GM21515 (cell line): ENCODE measurements around the gene SEZ6L.

Experiments used
- ATAC-seq: cut with Tn5 transposase; IDR thresholded peaks from one replicate; pipeline ENCODE4 v1.9.1; 2021; ENCODE audit not compliant: unreplicated experiment

The SEZ6L gene

GRCh38 chr22:26239581-26239980 lies 70.3 kb downstream of the SEZ6L start:
- no peak for ATAC-seq

DNA sequence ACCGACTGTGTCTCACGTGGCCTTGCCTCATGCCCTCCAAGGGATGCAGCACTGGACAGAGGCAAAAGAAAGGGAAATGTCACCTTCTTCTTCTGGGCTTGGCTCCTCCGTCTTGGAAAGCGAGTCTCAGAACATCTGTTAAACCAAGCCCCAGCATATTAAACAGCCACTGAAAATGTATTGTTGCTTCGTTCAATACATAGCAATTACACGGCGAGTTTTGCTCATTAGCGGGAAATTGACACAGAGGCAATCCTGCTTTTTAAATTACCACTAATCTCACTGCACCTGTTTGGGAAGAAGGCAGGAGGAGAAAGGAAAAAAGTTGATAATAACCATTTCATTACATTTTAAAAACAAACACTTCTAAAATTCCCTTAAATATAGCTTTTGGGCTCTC lies 72.1 kb downstream of the SEZ6L start:
- no peak for ATAC-seq

DNA sequence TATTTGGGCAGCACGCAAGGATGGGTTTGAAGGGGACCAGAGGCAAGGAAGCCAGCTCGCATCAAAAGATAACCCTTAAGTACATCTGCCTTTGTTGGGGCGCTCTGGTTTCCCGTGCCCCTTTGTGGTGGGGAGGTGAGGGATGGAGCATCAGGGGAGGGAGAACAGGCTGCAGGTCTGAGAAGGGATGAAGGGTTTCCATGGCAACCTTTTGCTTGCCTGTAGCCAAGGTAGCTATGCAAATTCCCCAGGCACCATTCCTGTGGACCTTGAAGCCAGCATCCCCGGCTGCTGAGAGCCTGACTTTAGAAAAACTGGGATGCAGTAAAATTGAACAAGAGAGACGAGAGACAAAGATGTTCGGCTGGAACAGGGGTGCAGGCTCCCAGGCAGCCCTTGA lies 75.7 kb downstream of the SEZ6L start:
- ATAC-seq = no peak

- no peak for ATAC-seq
Observed at GRCh38 chr22:26246552-26246951, 77.3 kb downstream of the SEZ6L start.

DNA sequence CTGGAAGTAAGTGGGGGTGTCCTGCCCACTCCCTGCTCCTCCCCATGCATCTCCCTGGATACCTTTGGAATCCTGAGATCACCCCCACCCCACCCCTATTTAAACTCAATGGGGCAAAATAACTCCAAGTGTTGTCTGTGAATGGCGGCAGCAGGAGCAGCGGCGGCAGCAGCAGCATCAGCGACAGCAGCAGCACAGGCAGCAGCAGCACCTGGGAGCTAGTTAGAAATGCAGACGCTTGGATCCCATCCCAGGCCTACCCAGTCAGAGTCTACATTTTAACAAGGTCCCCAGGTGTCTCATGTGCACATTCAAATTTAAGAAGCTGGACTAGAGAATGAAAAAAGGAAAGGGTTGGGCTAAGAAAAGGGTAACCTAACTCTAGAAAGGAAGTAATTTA lies 82.6 kb downstream of the SEZ6L start:
- ATAC-seq = no peak

- ATAC-seq = no peak
Observed at GRCh38 chr22:26259510-26259909, 90.2 kb downstream of the SEZ6L start.

DNA sequence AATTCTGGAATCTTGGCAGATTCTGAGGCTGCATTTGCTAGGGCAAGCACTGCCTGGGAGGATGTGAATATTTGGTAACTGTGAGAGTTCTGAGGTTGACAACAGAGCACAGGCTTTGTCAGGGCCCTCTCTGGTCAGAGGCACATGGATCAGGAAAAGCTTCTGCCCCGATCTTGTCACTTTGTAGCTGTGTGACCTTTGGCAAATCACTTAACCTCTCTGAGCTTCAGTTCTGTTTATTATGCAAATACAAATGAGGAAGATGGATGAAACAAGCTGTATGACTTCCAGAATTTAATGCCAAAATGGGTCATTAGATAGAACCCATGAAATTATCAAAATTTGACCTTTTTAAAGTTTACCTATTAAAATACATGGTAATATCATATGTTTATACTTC lies 94.9 kb downstream of the SEZ6L start:
- no peak for ATAC-seq

DNA sequence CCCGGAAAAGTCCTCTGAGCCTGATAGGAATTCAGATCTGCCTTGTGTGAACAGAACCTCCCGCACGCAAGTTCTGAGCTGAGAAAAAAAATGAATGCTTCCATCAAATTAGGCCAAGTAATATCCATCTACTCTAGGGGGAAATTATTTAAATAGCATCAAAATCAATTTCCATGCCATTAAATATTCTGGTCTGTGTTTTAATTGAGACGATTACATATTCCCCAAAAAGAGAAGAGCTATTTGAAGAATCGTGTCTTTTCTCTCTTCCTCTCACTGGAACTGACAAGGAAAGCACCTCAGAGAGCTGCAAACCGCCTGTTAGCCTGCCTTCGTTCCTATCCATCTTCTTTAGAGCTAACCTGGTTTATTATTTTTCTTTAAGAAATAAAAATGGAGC lies 96.0 kb downstream of the SEZ6L start:
- ATAC-seq = no peak

GRCh38 chr22:26265909-26266308 lies 96.6 kb downstream of the SEZ6L start:
- ATAC-seq = no peak

DNA sequence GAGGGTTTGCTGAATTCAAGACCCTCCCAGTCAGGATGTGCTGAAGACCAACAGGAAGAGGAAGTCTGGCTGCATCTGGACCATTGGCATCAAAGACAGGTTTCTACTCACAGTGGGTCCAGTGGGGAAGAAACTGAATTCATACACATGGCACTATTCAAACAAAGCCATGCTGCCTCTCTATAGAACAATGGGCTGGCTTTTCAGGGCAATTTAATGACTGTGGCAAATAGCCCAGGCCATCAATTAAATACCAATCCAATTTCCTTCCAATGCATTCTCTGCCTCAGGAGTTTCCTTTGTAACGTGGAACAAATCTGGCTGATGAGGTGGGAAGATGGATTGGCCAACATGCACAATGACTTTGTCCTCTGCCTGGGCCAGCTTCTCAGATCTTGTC lies 98.6 kb downstream of the SEZ6L start:
- ATAC-seq = no peak

- no peak for ATAC-seq
Observed at GRCh38 chr22:26269572-26269971, 100.3 kb downstream of the SEZ6L start.

DNA sequence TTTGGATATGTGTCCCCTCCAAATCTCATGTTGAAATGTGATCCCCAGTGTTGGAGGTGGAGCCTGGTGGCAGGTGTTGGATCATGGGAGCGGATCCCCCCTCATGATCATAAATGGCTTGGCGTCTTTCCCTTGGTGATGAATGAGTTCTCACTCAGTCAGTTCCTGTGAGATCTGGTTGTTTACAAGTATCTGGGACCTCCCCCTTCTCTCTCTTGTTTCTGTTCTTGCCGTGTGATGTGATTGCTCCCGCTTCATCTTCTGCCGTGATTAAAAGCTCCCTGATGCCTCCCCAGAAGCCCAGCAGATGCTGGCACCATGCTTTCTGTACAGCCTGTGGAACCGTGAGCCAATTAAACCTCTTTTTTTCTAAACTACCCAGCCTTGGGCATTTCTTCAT lies 102.2 kb downstream of the SEZ6L start:
- no peak for ATAC-seq

DNA sequence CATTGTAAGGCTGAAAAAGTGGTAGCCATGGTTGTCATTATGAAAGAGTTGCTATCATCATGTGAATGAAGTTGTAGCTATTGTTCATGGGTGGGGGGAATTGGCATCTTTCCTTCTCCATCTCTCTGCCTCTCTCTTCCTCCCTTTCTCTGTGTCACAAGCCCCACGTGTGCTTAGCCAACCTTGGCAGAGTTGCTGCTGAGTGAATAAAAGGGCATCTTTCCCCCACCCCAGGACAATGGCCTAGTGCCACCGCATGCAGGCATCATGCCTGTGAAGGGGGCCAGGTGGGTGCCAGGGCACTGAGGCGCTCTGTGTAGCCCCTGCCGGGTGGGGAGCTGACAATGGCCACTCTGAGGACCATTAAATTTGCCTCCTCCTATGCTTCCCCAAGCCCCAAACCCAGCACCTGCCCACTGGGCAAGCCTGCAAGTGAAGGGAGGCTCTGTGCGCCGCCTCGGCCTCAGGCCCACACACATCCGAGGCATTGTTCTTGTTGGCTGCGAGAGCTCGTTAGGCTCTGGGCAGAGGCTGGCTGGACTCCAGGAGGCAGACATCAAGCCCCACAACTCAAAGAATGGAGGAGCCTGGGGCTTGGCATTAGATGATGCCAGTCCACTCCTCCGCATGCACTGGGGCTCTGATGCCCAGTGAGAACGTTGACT lies 103.9 kb downstream of the SEZ6L start:
- no peak for ATAC-seq

GRCh38 chr22:26276529-26277160 lies 107.4 kb downstream of the SEZ6L start:
- no peak for ATAC-seq

- no peak for ATAC-seq
Observed at GRCh38 chr22:26281941-26282340, 112.7 kb downstream of the SEZ6L start.

- no peak for ATAC-seq
Observed at GRCh38 chr22:26283330-26283729, 114.1 kb downstream of the SEZ6L start.

- no peak for ATAC-seq
Observed at GRCh38 chr22:26285632-26286031, 116.4 kb downstream of the SEZ6L start.

GRCh38 chr22:26286091-26286820 lies 117.0 kb downstream of the SEZ6L start:
- ATAC-seq = no peak

GRCh38 chr22:26287382-26288225 lies 118.3 kb downstream of the SEZ6L start:
- no peak for ATAC-seq

DNA sequence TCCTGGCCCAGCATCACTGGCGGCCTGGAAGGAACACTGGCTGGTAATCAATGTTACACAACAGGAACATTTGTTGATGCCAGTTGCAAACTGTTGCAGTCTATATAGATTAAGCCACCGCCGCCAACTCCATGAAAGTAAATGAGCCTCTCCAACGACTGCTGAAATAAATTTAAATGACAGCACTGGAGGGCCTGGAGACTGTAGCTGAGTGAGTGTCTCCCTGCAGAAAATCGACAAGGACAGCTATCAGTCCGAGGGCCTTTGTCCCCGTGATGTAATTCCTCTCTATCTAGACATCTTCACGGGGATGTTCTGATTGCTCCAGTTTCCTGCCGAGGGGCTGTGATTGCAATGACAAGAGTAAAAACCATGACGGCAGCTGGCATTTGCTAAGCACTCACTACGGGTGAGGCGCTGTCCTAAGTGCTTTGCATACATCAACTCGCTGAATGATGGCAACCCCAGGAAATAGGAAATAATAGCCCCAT lies 120.4 kb downstream of the SEZ6L start:
- ATAC-seq = no peak

DNA sequence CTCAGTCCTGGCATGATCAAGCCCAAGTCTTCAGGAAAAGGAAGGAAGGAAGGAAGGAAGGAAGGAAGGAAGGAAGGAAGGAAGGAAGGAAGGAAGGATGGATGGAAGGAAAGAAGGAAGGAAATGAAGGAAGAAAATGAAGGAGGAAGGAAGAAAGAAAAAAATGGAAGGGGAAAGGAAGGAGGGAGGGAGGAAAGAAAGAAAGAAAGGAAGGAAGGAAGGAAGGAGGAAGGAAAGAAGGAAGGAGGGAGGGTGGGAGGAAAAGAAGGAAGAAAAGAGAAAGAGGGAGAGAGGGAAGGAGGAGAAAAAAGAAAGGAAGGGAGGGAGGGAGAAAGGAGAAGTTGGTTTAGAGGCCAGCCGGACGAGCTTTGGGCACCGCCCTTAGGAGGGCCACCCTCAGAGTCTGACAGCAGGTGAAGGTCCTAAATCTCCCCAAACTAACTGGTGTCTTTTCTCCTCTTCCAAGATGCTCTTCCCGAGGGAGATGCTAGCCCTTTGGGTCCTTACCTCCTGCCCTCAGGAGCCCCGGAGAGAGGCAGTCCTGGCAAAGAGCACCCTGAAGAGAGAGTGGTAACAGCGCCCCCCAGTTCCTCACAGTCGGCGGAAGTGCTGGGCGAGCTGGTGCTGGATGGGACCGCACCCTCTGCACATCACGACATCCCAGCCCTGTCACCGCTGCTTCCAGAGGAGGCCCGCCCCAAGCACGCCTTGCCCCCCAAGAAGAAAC lies 122.8 kb downstream of the SEZ6L start:
- ATAC-seq = no peak
